Activated naive CD8-positive, alpha-beta T cell treated with anti-CD3 and anti-CD28 coated beads, Interleukin-2, amount 10 ng/mL, durations not matched to agents 7 days and 5 days (primary cell): ENCODE data around the gene CHAT. TPM values are rescaled to one million over a fixed set of nuclear protein-coding genes. Genes with fewer than 3 reads are reported as not detected.
A peak's percentile ranks its signal among the peaks of the same experiment; 100 is the strongest.

Source experiments
- ATAC-seq: fragments of 150-1000 bp; cut with Tn5 transposase; one replicate; pipeline ENCODE4 v1.10.0; 2021; ENCODE audit warnings: low read depth, moderate library complexity
- POLR2A ChIA-PET: fragments of 350-600 bp; sonication (Branson Sonifier 250); formaldehyde crosslinking; loops from one replicate; lab custom pipeline; 2021; ENCODE audit warnings: antibody characterized with exemption; lab: Charles Lee
- DNase-seq: peaks from one replicate; pipeline ENCODE4 v3.0.0; 2021
- H3K27ac Mint-ChIP-seq: one replicate; pipeline ENCODE4 v1.8.0; 2022; ENCODE audit warnings: mild to moderate bottlenecking, mixed read lengths
- H3K27me3 Mint-ChIP-seq: one replicate; pipeline ENCODE4 v1.8.0; 2022; ENCODE audit warnings: mild to moderate bottlenecking, moderate library complexity, mixed read lengths
- H3K36me3 Mint-ChIP-seq: one replicate; pipeline ENCODE4 v1.8.0; 2021; ENCODE audit warnings: mild to moderate bottlenecking, mixed read lengths
- H3K4me1 Mint-ChIP-seq: one replicate; pipeline ENCODE4 v1.8.0; 2021; ENCODE audit warnings: mixed read lengths
- H3K4me3 Mint-ChIP-seq: one replicate; pipeline ENCODE4 v1.8.0; 2022; ENCODE audit warnings: mild to moderate bottlenecking, moderate library complexity, mixed read lengths
- H3K9me3 Mint-ChIP-seq: one replicate; pipeline ENCODE4 v1.8.0; 2021; ENCODE audit warnings: mixed read lengths
- total RNA-seq, 2 experiments: library from RNA; stranded (reverse); gene quantifications; one replicate each; pipeline ENCODE4 v1.2.3, GENCODE V29; 2021

Gene CHAT
- total RNA-seq, 2 experiments from 2014 or later = not detected

DNA sequence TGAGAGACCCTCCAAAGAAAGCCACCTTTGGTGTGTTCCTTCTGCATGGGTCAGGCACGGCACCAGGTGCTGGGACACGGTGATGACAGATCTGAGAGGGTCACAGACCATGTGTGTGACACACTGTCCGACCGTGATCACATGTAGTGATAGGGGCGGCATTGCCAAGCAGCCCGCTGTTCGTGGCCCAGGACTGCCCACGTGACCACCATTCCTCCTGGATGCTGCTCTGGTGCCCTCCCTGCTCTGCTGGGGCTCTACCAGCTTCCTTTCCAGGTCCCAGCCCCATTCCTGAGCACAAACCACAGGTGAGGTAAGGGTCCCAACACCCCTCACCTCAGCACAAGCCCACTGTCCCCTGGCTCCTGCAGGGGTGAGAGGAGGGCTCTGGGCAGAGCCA is 13.8 kb upstream of the CHAT start:
- peaks cover 21% of the 10 kb centered on the region for H3K27me3 Mint-ChIP-seq
- POLR2A ChIA-PET = no interaction called here
- no peak for ATAC-seq
- no peak for DNase-seq
- H3K36me3 Mint-ChIP-seq = no peaks in the 10 kb centered on the region
- H3K4me1 Mint-ChIP-seq = no peaks in the 10 kb centered on the region
- no peaks in the 10 kb centered on the region for H3K9me3 Mint-ChIP-seq
- H3K27ac Mint-ChIP-seq = no peak overlapping the region
- H3K4me3 Mint-ChIP-seq = no peak overlapping the region

DNA sequence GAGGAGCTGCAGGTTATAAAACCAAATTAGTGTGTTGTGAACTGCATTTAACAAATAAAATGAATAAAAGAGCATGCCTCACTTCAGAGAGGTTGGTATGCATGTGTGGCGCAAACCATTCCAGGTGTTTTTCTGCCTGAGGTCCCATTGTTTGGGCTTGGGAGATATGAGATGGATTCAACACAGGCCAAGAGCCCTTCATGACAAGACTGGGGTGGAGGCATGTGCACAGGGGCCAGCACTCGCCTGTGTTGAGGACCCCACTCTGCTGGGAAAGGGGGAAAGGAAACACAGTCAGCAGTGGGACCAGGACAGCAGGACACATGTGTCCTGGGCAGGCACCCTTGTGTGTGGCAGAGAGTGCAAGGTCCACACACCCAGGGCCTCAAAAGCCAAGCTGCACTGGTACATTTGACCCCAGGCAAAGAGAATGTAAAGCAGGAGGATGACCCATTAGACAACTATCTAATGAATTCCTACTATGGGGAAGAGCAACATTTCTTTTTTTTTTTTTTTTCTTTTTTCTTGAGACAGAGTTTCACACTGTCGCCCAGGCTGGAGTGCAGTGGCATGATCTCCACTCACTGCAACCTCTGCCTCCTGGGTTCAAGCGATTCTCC is 12.9 kb upstream of the CHAT start:
- H3K4me3 Mint-ChIP-seq = no peak overlapping the region
- no peaks in the 10 kb centered on the region for H3K9me3 Mint-ChIP-seq
- H3K4me1 Mint-ChIP-seq = no peaks in the 10 kb centered on the region
- no peak for DNase-seq
- no peak for ATAC-seq
- H3K27ac Mint-ChIP-seq = no peak overlapping the region
- POLR2A ChIA-PET = no interaction called here
- H3K36me3 Mint-ChIP-seq = no peaks in the 10 kb centered on the region
- H3K27me3 Mint-ChIP-seq = peaks cover 19% of the 10 kb centered on the region

DNA sequence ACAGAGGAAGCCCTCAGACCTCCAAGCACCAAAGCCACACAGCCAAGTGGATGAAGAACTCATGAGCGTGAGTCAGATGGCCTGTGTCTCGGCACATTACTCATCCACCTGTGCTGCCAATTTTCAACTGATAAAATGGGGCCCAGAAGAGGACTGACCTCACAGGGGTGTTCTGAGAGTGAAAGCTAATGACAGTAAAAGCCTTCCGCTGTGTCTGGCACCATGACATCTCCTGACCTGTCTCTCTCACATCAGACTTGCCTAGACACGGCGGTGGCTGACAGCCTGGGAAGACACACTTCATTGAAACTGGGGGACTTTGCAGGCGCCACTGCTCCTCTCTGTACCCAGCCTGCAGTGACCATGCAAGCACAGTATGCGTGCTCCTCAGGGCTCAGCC is 12.0 kb upstream of the CHAT start:
- DNase-seq (no peak), ATAC-seq (no peak)
- H3K4me1 Mint-ChIP-seq = no peaks in the 10 kb centered on the region
- no peaks in the 10 kb centered on the region for H3K36me3 Mint-ChIP-seq
- no peak overlapping the region for H3K4me3 Mint-ChIP-seq
- peaks cover 24% of the 10 kb centered on the region for H3K27me3 Mint-ChIP-seq
- H3K9me3 Mint-ChIP-seq = no peaks in the 10 kb centered on the region
- POLR2A ChIA-PET = no interaction called here
- H3K27ac Mint-ChIP-seq = no peak overlapping the region

DNA sequence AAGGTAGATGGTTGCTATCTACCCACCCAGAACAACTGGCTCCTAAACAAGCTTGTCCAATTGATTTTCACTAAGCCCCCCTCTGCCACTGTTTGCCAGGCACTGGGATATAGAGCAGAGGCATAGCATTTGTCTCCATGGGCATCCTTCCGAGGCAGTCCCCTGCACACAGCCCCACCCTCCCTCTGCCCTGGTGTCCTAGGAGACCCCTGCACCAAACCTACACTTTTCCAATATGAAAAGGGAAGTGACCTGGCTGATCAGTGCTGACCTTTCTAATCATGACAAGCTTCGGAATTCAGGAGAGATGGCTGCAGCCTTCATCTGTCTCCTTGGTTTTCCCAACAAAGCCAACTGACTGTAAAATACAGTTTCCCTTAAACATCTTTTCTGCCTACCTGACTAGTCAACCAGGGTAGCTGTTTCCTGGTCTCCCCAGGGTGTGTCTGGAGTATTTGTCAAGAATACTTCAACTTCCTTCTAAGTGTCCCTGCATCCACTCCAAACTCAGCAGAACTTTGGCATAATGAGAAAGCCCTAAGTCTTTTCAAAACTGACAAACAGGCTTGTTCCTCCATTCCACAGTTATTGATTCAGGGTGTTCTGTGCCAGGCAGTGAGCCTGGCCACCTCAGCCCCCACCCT is 11.3 kb upstream of the CHAT start:
- H3K36me3 Mint-ChIP-seq = no peaks in the 10 kb centered on the region
- H3K9me3 Mint-ChIP-seq = no peaks in the 10 kb centered on the region
- no peaks in the 10 kb centered on the region for H3K4me1 Mint-ChIP-seq
- DNase-seq (no peak), ATAC-seq (no peak)
- no peak overlapping the region for H3K27ac Mint-ChIP-seq
- peaks cover 29% of the 10 kb centered on the region for H3K27me3 Mint-ChIP-seq
- POLR2A ChIA-PET = no interaction called here
- H3K4me3 Mint-ChIP-seq = no peak overlapping the region

DNA sequence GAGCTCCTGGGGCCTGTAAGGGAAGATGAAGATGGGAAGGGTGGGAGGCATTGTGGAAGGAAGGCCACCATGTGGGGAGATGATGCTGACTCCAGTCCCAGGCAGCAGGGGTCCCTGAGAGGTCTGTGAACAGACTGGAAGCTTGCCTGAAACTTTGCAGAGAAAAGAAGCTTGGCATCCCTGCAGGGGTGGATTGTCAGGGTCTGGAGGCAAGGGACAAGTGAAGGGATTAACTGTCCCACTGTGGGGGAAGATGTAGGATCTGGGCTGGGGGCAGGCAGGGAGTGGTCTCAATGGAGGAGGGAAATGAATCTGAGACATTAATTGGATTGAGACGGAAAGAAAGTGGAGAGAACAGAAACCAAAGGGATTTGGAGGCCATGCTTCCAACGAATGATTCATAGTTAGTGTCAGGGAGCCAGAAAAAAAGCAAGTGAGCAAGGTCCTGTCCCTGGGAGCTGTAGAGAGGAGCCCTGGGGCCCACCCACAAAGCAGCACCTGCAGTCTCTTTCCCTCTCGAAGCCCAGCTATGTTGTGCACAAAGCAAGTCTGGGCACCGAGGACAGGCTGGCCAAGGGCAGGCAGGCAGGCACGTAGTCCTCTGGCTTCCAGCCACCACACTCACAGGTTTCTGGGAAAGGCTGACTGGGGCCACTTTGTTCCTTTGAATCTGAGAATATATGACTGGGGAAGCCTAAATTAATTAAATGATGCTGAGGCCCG is 8.5 kb upstream of the CHAT start:
- peaks cover 50% of the 10 kb centered on the region for H3K27me3 Mint-ChIP-seq
- H3K4me3 Mint-ChIP-seq = no peak overlapping the region
- ATAC-seq = no peak
- H3K27ac Mint-ChIP-seq = no peak overlapping the region
- no peaks in the 10 kb centered on the region for H3K4me1 Mint-ChIP-seq
- H3K36me3 Mint-ChIP-seq = no peaks in the 10 kb centered on the region
- DNase-seq = no peak
- POLR2A ChIA-PET = no interaction called here
- H3K9me3 Mint-ChIP-seq = no peaks in the 10 kb centered on the region

DNA sequence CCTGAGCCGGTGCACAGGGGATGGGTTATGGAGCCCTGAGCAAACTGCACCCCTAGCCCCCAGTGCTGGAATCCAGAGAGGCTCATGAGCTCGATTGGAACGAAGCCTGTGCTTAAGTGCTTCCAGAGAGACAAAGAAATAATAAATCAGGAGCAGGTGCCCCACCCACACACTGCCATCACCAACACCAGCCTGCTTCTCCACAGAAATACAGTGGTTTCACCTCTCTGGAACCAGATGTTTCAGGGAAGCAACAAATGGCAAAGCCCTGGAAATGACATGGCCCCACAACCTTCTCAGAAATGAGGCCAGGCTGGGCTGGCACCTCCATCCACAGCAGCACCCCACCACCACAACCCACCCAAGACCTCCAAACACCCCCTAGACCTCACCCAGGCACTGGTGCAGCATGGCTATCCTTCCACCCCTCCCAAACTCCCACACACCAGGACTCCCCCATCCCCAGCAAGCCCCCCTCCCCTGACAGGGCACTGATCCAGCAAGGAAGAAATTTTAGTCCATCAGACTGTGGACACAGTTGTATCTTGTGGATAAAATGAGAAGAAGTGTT is 7.8 kb upstream of the CHAT start:
- DNase-seq (no peak), ATAC-seq (no peak)
- H3K4me3 Mint-ChIP-seq = no peak overlapping the region
- H3K27me3 Mint-ChIP-seq = peaks cover 53% of the 10 kb centered on the region
- H3K36me3 Mint-ChIP-seq = no peaks in the 10 kb centered on the region
- no peaks in the 10 kb centered on the region for H3K4me1 Mint-ChIP-seq
- H3K27ac Mint-ChIP-seq = no peak overlapping the region
- POLR2A ChIA-PET = no interaction called here
- no peaks in the 10 kb centered on the region for H3K9me3 Mint-ChIP-seq

DNA sequence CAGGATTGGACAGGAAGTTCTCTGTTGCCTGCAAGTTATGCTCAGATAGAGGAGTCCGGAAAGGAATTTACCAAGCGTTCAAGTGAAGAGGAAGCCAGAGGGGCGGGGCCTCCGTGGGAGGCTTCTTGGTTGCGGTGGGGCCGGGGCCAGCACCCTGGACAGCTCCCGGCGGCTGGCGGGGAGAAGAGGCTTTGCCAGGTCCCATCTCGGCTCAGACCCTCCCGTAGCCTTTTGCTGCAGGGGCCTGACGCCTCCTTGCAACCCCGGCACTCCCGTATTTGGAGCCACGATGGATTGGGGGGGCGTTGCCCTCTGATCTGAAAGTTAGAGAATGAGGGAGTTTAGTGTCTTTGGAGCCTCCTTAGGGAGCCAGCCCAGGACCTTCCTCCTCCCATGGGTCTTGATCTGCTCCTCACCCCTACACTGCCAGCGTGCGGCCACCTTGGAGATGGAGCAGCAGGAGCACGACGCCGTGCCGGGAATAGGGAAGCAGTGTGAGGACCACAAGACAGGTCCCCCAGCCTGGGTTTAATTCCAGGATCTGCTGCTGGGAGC is 6.8 kb upstream of the CHAT start:
- H3K4me3 Mint-ChIP-seq = no peak overlapping the region
- POLR2A ChIA-PET = no interaction called here
- no peak overlapping the region for H3K27ac Mint-ChIP-seq
- peaks cover 5% of the 10 kb centered on the region for H3K36me3 Mint-ChIP-seq
- DNase-seq (peak; percentile 93), ATAC-seq (peak; percentile 83)
- peaks cover 62% of the 10 kb centered on the region for H3K27me3 Mint-ChIP-seq
- H3K4me1 Mint-ChIP-seq = peaks cover 2% of the 10 kb centered on the region
- H3K9me3 Mint-ChIP-seq = peaks cover 5% of the 10 kb centered on the region

DNA sequence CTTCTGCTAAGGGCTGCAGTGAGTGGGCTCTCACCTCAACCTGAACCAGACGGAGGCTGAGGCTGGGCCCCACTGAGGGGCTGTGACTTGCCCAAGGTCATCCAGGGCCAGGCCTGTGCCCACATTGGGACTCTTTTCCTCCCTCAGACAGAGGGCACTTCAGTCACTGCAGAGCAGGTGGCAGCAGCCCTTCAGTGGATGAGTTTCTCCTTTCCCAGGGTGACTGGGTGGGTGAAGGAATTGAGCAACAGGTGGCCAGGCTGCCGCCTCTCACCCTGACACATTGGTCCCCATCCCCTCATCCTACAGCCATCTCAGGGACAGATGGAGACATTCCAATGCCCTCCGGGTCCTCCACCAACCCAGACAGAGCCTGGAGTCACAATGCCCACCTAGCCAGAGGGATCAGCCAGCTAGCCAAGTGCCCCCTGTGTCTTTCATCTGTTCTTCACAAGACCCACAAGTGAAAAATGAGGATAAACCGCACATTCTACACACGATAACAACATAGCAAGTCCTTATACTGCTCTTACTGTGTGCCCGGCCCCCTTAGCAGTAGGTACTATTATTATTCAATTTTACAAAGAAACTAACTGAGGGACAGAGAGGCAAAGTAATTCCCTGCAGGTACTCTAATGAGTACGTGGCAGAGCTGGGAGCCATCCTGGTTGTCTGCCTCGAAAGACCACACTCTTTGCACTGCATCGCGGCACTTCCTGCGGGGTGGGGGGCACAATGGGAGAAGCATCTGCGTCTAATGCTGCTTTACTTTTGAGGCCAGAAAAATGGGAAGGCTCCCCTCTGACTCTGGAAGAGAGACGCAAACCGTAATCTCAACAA is 5.5 kb upstream of the CHAT start:
- no peak for ATAC-seq
- peaks cover 8% of the 10 kb centered on the region for H3K9me3 Mint-ChIP-seq
- H3K36me3 Mint-ChIP-seq = peaks cover 8% of the 10 kb centered on the region
- H3K4me3 Mint-ChIP-seq = no peak overlapping the region
- H3K27ac Mint-ChIP-seq = no peak overlapping the region
- POLR2A ChIA-PET = no interaction called here
- DNase-seq = no peak
- H3K4me1 Mint-ChIP-seq = peaks cover 5% of the 10 kb centered on the region
- peaks cover 70% of the 10 kb centered on the region for H3K27me3 Mint-ChIP-seq

DNA sequence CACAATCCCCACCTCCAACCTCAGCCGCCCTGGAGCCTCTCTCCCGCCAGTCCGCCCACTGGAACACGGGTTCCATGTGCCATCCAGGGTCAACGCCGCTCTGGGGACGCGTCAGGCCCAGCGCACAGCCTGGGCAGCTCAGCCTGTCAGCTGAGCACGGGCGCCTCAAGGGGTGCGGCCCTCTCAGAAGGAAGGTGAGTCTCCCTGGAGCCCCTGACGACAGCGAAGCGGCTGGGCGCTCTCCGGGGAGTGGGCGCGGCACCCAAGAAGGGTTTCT is 4.9 kb upstream of the CHAT start:
- POLR2A ChIA-PET = no interaction called here
- Mint-ChIP-seq H3K27ac (no peak overlapping the region), H3K4me1 (peaks cover 5% of the 10 kb centered on the region), H3K36me3 (peaks cover 8% of the 10 kb centered on the region), H3K4me3 (no peak overlapping the region), H3K27me3 (peaks cover 70% of the 10 kb centered on the region), H3K9me3 (peaks cover 8% of the 10 kb centered on the region)
- ATAC-seq (no peak), DNase-seq (no peak)

DNA sequence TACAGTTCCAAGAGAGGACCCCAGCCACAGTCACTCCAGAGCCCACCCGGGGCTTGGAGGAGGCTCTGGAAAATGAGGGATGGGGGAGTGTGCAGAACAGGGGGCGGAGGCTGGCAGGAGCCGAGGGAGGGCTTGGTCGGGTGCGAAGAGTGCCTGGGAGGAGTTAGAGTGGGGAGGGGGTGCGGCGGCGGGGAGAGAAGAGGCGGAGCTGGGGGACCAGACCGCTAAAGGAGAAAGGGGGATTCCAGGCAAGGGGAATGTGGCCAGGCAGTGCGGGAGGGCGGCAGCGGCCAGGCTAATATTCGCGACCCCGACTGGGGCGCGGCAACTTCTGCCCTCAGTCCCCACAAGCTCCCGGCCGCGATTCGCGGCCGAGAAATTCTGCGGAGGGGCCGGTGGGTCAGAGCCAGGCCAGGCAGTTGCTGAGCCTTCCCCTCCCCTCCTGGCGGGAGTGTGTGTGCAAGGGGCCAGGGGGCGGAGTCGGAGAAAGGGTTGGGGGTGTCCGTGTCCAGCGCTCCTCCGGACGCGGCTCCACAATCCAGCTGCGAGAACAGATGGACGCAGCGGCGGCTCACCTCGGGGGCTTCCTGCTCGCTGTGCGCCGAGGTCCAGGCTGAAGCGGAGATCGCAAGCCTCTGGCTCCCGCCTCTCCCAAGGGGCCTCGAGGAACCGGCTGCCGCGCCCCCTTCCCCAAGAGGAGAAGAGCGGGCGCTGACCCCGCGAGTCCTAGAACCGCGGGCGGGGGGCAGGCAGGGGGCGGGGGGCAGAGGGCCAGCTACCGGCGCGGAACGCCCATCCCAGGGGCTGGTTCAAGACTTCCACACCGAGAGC is 4.3 kb upstream of the CHAT start:
- H3K27ac Mint-ChIP-seq = no peak overlapping the region
- POLR2A ChIA-PET = no interaction called here
- peaks cover 73% of the 10 kb centered on the region for H3K27me3 Mint-ChIP-seq
- peaks cover 8% of the 10 kb centered on the region for H3K36me3 Mint-ChIP-seq
- ATAC-seq (no peak), DNase-seq (no peak)
- H3K9me3 Mint-ChIP-seq = peaks cover 8% of the 10 kb centered on the region
- no peak overlapping the region for H3K4me3 Mint-ChIP-seq
- peaks cover 5% of the 10 kb centered on the region for H3K4me1 Mint-ChIP-seq

DNA sequence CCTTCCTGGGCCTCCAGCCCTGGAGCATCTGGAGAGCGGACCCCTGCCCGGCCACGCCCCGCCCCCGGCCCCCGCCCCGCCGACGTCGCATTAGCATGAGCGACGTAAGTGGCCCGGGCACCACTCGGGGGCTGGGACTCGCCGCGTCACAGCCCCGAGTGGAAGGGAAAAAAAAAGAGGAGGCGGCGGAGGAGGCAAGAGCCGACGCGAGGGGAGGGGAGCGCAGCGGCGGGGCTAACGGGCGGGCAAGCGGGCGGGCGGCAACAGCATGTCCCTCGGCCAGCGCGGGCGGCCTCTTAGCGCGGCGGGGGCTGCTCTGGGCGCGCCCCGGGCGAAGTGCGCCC is 3.8 kb upstream of the CHAT start, which contains the start of gene SLC18A3:
Gene SLC18A3, plus strand, starts transcription at position 197 of the 344 bp plus-strand sequence. CDS start 431 bp downstream, outside the sequence.
- peaks cover 8% of the 10 kb centered on the region for H3K36me3 Mint-ChIP-seq
- H3K27ac Mint-ChIP-seq = no peak within 1 kb of the TSS
- peaks cover 5% of the 10 kb centered on the region for H3K4me1 Mint-ChIP-seq
- no peak for DNase-seq
- no peak for ATAC-seq
- POLR2A ChIA-PET = interaction anchor here (0.6 kb wide), 1 partner anchor 1148 kb away, joined by 3 read pairs; no protein-coding TSS in a partner anchor
- no peak within 1 kb of the TSS for H3K4me3 Mint-ChIP-seq
- peaks cover 8% of the 10 kb centered on the region for H3K9me3 Mint-ChIP-seq
- peaks cover 74% of the 10 kb centered on the region for H3K27me3 Mint-ChIP-seq

DNA sequence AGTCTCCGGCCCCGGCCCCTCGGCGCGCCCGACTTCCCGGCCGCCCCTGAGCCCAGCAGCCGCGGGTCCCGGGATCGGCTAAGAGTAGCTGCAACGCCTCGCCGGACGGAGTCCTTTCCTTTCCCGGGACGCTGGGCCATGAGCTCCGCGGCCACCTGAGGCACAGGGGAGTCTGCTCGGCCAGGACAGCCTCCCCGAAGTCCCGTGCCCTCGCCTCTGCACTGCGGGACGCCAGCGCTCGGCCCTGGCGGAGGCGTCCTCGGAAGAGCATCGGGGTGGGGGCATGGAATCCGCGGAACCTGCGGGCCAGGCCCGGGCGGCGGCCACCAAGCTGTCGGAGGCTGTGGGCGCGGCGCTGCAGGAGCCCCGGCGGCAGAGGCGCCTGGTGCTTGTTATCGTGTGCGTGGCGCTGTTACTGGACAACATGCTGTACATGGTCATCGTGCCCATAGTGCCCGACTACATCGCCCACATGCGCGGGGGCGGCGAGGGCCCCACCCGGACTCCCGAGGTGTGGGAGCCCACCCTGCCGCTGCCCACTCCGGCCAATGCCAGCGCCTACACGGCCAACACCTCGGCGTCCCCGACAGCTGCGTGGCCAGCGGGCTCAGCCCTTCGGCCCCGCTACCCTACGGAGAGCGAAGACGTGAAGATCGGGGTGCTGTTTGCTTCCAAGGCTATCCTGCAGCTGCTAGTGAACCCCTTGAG is 3.2 kb upstream of the CHAT start:
- H3K27ac Mint-ChIP-seq = no peak overlapping the region
- no peak for ATAC-seq
- H3K36me3 Mint-ChIP-seq = peaks cover 8% of the 10 kb centered on the region
- no peak overlapping the region for H3K4me3 Mint-ChIP-seq
- DNase-seq = no peak
- H3K27me3 Mint-ChIP-seq = peaks cover 78% of the 10 kb centered on the region
- H3K4me1 Mint-ChIP-seq = peaks cover 5% of the 10 kb centered on the region
- POLR2A ChIA-PET = interaction anchor here (0.6 kb wide), 1 partner anchor 1148 kb away, joined by 3 read pairs; no protein-coding TSS in a partner anchor
- peaks cover 8% of the 10 kb centered on the region for H3K9me3 Mint-ChIP-seq
